Epithelial cell of esophagus (primary cell): ENCODE measurements around the gene MAZ.
A peak's percentile ranks its signal among the peaks of the same experiment; 100 is the strongest.
"Not testable (repeated sequence)": the region's sequence is repeated elsewhere in the genome, so short reads cannot be mapped to it uniquely, and the experiment has no call there.

ENCODE experiments used
- DNase-seq: peaks from one replicate; pipeline ENCODE4 v3.0.0; 2010; ENCODE audit warnings: low read depth
- H3K4me3 ChIP-seq: 2 replicates; pipeline ENCODE4 v1.5.1; 2011; ENCODE audit warnings: mild to moderate bottlenecking, low read length, control low read depth
- TF ChIP-seq, protein P1 (sequence below): IDR thresholded peaks from 2 replicates; pipeline ENCODE4 v1.5.1; 2011; ENCODE audit warnings: low read depth, mild to moderate bottlenecking, low read length, control low read depth, inconsistent platforms; ENCODE audit not compliant: insufficient read depth; ENCODE audit errors: missing control alignments

MAZ gene

DNA sequence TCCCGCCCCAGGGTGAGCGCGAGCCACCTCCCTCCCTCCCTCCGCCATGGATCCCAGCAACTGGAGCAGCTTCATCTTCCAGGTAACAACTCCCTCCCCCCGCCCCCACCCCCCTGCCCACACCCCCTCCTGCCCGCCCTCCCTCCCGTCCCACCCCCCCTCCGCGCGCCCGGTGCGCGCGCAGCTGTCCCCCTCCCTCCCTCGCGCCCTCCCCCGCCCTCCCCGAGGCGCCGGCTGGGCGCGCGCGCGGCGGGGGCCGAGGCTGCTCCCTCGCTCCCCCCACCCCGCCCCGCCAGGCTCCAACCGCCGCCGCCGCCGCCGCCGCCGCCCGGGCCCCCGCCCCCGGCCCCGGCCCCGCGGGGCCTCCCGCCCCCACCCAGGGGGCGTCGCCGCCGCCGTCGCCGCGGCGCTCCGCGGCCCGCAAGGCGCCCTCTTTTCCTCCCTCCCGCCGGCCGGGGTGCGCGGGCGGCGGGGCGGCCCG is at the start of gene MAZ:
TSS of gene MAZ (plus strand) at position 431 of the 481 bp plus-strand sequence. CDS start 173 bp downstream, outside the sequence.
- peak; percentile 94 for DNase-seq
- H3K4me3 ChIP-seq = peak within 1 kb of the TSS; percentile 81
- TF ChIP-seq, protein P1, sequence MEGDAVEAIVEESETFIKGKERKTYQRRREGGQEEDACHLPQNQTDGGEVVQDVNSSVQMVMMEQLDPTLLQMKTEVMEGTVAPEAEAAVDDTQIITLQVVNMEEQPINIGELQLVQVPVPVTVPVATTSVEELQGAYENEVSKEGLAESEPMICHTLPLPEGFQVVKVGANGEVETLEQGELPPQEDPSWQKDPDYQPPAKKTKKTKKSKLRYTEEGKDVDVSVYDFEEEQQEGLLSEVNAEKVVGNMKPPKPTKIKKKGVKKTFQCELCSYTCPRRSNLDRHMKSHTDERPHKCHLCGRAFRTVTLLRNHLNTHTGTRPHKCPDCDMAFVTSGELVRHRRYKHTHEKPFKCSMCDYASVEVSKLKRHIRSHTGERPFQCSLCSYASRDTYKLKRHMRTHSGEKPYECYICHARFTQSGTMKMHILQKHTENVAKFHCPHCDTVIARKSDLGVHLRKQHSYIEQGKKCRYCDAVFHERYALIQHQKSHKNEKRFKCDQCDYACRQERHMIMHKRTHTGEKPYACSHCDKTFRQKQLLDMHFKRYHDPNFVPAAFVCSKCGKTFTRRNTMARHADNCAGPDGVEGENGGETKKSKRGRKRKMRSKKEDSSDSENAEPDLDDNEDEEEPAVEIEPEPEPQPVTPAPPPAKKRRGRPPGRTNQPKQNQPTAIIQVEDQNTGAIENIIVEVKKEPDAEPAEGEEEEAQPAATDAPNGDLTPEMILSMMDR = no peak

DNA sequence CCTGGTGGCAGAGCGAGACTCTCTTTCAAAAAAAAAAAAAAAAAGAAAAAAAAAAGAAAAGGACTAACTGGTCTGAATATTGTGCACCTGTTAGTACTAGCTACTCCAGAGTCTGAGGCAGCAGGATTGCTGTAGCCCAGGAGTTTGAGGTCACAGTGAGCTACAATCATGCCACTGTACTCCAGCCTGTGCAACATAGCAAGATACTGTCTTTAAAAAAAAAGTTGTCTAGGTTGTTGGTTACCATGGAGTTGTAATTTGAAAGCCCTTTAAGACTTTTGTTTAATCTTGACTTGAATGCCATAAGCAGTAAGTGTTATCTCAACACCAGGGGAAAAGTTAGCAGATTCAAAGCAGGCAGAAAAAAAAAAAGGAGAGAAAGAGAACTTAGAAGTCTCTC is 49.7 kb upstream of the MAZ start:
- TF ChIP-seq, protein P1 = no peak
- no peak for DNase-seq

DNA sequence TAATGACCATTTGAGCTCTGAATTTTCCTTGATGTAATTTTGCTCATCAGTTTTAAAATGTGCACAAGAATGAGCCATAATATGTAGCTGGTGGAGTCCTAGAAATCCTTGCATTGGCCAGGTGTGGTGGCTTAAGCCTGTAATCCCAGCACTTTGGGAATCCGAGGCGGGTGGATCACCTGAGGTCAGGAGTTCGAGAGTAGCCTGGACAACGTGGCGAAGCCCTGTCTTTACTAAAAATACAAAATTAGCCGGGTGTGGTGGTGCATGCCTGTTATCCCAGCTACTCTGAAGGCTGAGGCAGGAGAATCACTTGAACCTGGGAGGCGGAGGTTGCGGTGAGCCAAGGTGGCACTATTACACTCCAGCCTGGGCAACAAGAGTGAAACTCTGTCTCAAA is 49.2 kb upstream of the MAZ start:
- not testable (repeated sequence) for H3K4me3 ChIP-seq, DNase-seq

More for the DNA sequence above, 49.7 kb upstream of the MAZ start:
- H3K4me3 ChIP-seq = no peak overlapping the region

DNA sequence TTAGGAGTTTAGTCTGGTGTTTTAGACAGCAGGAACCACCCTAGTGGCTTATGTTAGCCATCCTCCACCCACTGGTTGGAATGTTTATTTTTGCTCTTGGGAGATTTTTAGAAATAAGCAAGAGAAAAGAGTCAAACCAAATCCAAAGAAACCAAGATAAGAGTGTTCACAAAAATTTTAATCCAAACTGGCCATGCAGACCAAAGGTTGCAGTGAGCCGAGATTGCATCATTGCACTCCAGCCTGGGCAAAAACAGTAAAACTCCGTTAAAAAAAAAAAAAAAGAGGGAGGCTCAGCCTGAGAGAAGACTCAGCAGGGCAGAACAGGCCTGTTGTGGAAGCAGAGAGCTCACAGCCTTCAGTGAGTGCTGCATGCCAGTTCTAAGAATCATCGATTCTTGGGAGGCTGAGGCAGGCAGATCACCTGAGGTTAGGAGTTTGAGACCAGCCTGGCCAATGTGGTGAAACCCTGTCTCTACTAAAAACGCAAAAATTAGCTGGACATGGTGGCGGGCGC is 48.3 kb upstream of the MAZ start:
- no peak for DNase-seq
- TF ChIP-seq, protein P1 = no peak
- no peak overlapping the region for H3K4me3 ChIP-seq

DNA sequence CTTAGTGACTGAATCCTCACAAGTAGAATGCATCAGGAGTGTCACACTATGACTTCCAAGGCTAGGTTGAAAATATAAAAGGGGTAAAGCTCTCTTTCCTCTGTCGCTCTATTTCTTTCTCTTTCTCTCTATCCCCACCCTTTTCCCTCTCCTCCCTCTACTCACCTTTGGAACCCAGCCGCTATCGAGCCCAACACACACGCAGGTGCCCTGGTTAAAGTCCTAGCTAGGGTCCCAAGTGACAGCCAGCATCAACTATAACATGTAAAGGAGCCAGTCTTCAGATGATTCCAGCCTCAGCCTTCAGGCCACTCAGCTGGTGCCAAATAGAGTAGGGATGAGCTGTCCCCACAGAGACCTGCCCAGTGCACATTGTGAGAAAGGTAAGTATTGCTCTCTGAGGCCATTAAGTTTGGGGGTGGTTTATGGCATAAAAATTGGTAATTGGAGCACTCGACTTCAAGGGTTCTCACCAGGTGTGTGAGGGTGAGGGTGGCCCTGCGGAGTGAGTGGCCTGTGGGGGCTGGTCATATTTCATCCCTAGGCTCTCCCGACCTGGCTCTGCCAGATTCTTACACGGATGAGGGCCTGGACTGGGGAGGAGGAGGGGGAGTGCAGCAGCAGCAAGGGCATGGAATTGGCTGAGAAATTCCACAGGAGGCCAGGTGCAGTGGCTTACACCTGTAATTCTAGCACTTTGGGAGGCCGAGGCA is 45.6 kb upstream of the MAZ start:
- TF ChIP-seq, protein P1 = no peak
- no peak for DNase-seq
- no peak overlapping the region for H3K4me3 ChIP-seq

DNA sequence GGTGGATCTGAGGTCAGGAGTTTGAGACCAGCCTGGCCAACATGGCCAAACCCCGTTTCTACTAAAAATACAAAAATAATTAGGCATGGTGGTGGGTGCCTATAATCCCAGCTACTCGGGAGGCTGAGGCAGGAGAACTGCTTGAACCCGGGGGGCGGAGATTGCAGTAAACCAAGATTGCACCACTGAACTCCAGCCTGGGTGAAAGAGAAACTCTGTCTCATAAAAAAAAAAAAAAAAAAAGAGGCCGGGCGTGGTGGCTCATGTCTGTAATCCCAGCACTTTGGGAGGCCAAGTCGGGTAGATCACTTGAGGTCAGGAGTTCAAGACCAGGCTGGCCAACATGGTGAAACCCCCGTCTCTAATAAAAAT is 45.1 kb upstream of the MAZ start:
- H3K4me3 ChIP-seq, DNase-seq: not testable (repeated sequence)

DNA sequence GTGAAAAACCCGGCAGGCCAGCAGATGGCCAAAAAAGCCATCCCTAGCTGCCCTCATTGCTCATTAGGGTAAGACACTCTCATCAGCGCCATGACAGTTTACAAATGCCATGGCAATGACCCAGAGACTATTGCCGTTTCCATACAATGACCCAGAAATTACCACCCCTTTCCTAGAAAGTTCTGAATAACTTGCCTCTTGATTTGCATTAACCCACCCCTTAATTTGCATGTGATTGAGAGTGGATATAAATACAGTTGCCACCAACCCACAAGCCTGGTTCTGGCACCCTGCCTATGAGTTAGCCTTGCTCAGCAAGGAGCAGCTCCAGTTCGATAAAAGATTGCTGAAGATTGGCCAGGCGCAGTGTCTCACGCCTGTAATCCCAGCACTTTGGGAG is 44.4 kb upstream of the MAZ start:
- no peak for DNase-seq
- H3K4me3 ChIP-seq = no peak overlapping the region

More for the DNA sequence above, 44.4 kb upstream of the MAZ start:
- TF ChIP-seq, protein P1 = no peak
